Suprapubic skin (tissue), 4 donors: Measurements from ENCODE around the gene PIWIL4. TPM values are rescaled to one million over a fixed set of nuclear protein-coding genes. Genes with fewer than 3 reads are reported as not detected.

Experiments
- DNase-seq, 2 donors: peaks; one replicate each; pipeline ENCODE4 v3.0.0-alpha.2; 2019; ENCODE audit warnings: low spot score in 2 of 2
- H3K27ac ChIP-seq: fragments of 200-600 bp; sonication (generic); one replicate; pipeline ENCODE4 v1.5.1; 2019
- H3K27me3 ChIP-seq: fragments of 200-600 bp; sonication (generic); one replicate; pipeline ENCODE4 v1.5.1; 2019
- H3K36me3 ChIP-seq: fragments of 200-600 bp; sonication (generic); one replicate; pipeline ENCODE4 v1.5.1; 2019
- H3K4me1 ChIP-seq: fragments of 200-600 bp; sonication (generic); one replicate; pipeline ENCODE4 v1.5.1; 2019
- H3K4me3 ChIP-seq: fragments of 200-600 bp; sonication (generic); one replicate; pipeline ENCODE4 v1.5.1; 2019; ENCODE audit warnings: mild to moderate bottlenecking
- H3K9me3 ChIP-seq: fragments of 200-600 bp; sonication (generic); one replicate; pipeline ENCODE4 v1.5.1; 2019
- EP300 ChIP-seq: sonication (generic); formaldehyde crosslinking; IDR thresholded peaks from one replicate; pipeline ENCODE4 v1.6.1; 2017; ENCODE audit warnings: antibody characterized with exemption
- POLR2A ChIP-seq, 2 donors: fragments of 450-650 bp; IDR thresholded peaks; one replicate each; pipeline ENCODE4 v1.6.1; 2017; ENCODE audit warnings: antibody characterized with exemption in 2 of 2, mild to moderate bottlenecking in 2 of 2, moderate library complexity in 2 of 2
- POLR2AphosphoS5 ChIP-seq, 3 donors: sonication (generic); formaldehyde crosslinking; IDR thresholded peaks; one replicate each; pipeline ENCODE4 v1.6.1; 2017; ENCODE audit warnings: antibody characterized with exemption in 3 of 3
- WGBS: methylation state at CpG from one replicate; pipeline ENCODE4 v1.1.5; 2018; 5-methylcytosine and 5-hydroxymethylcytosine counted together
- total RNA-seq, 4 donors: library from RNA; depleted of rRNA; stranded (reverse); fragments of >200 nt; gene quantifications; one replicate each; pipeline ENCODE4 v1.1.0, GENCODE V29; 2016
- TF ChIP-seq, protein P1 (sequence below), 2 donors: fragments of 200-600 bp in 1 of 2; fragments of 450-650 bp in 1 of 2; sonication (generic) in 1 of 2; IDR thresholded peaks; one replicate each; pipeline ENCODE4 v1.5.1; 2016 to 2019; ENCODE audit warnings: antibody characterized with exemption in 2 of 2, mild to moderate bottlenecking in 1 of 2, moderate library complexity in 1 of 2

The PIWIL4 gene
- total RNA-seq, 4 donors from 2014 or later: 0.91 to 2.5 (median 1.8) TPM

- TF ChIP-seq POLR2AphosphoS5 (IDR thresholded peaks at IDR 0.05) (no peak), POLR2A (IDR thresholded peaks at IDR 0.05) (no peak), EP300 (no peak)
- TF ChIP-seq, protein P1, sequence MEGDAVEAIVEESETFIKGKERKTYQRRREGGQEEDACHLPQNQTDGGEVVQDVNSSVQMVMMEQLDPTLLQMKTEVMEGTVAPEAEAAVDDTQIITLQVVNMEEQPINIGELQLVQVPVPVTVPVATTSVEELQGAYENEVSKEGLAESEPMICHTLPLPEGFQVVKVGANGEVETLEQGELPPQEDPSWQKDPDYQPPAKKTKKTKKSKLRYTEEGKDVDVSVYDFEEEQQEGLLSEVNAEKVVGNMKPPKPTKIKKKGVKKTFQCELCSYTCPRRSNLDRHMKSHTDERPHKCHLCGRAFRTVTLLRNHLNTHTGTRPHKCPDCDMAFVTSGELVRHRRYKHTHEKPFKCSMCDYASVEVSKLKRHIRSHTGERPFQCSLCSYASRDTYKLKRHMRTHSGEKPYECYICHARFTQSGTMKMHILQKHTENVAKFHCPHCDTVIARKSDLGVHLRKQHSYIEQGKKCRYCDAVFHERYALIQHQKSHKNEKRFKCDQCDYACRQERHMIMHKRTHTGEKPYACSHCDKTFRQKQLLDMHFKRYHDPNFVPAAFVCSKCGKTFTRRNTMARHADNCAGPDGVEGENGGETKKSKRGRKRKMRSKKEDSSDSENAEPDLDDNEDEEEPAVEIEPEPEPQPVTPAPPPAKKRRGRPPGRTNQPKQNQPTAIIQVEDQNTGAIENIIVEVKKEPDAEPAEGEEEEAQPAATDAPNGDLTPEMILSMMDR (IDR thresholded peaks at IDR 0.05): no peak
- no peaks in the 10 kb centered on the region for H3K27me3 ChIP-seq
- DNase-seq: no peak
- no peaks in the 10 kb centered on the region for H3K36me3 ChIP-seq
- H3K27ac ChIP-seq: no peak overlapping the region
- WGBS: 55% methylated on average over 7 of the region's 7 CpGs
- H3K4me1 ChIP-seq: peaks cover 7% of the 10 kb centered on the region
- H3K4me3 ChIP-seq: no peak overlapping the region
- H3K9me3 ChIP-seq: no peaks in the 10 kb centered on the region
Observed at GRCh38 chr11:94650756-94651155, 83.6 kb downstream of the PIWIL4 start.

GRCh38 chr11:94652735-94653284 lies 85.6 kb downstream of the PIWIL4 start:
- WGBS: 93% methylated on average over 6 of the region's 6 CpGs
- TF ChIP-seq POLR2A (IDR thresholded peaks at IDR 0.05) (no peak), EP300 (no peak), POLR2AphosphoS5 (IDR thresholded peaks at IDR 0.05) (no peak)
- TF ChIP-seq, protein P1 (IDR thresholded peaks at IDR 0.05): no peak
- H3K36me3 ChIP-seq: no peaks in the 10 kb centered on the region
- no peak overlapping the region for H3K27ac ChIP-seq
- no peak overlapping the region for H3K4me3 ChIP-seq
- no peak for DNase-seq
- H3K9me3 ChIP-seq: no peaks in the 10 kb centered on the region
- H3K27me3 ChIP-seq: no peaks in the 10 kb centered on the region
- peaks cover 7% of the 10 kb centered on the region for H3K4me1 ChIP-seq

DNA sequence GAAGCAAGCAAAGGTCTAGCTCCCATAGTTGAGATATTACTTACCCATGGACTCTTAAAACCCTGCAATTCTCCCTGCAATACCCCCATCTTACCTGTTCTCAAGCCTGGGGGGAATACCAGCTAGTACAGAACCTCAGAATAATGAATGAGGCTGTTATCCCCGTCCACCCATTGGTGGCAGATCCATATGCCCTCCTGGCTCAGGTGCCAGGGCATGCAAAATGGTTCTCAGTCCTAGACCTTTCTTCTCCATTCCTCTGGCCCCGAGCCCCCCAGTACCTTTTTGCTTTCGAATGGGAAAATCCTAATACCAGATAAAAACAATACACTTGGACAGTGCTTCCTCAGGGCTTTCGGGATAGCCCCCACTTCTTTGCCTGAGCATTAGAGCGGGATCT lies 86.4 kb downstream of the PIWIL4 start:
- peaks cover 9% of the 10 kb centered on the region for H3K4me1 ChIP-seq
- DNase-seq: no peak
- TF ChIP-seq EP300 (no peak), POLR2AphosphoS5 (IDR thresholded peaks at IDR 0.05) (no peak)
- TF ChIP-seq, protein P1 (IDR thresholded peaks at IDR 0.05): no peak
- H3K4me3 ChIP-seq: no peak overlapping the region
- 94% methylated on average over 5 of the region's 5 CpGs for WGBS
- no peaks in the 10 kb centered on the region for H3K9me3 ChIP-seq
- H3K27me3 ChIP-seq: no peaks in the 10 kb centered on the region
- H3K27ac ChIP-seq: no peak overlapping the region
- H3K36me3 ChIP-seq: no peaks in the 10 kb centered on the region

- TF ChIP-seq POLR2A (IDR thresholded peaks at IDR 0.05) (no peak), POLR2AphosphoS5 (IDR thresholded peaks at IDR 0.05) (no peak), EP300 (no peak)
- TF ChIP-seq, protein P1 (IDR thresholded peaks at IDR 0.05): no peak
- 89% methylated on average over 7 of the region's 7 CpGs for WGBS
- no peak for DNase-seq
- H3K4me3 ChIP-seq: no peak overlapping the region
- peaks cover 14% of the 10 kb centered on the region for H3K4me1 ChIP-seq
- no peaks in the 10 kb centered on the region for H3K9me3 ChIP-seq
- no peaks in the 10 kb centered on the region for H3K27me3 ChIP-seq
- no peaks in the 10 kb centered on the region for H3K36me3 ChIP-seq
- H3K27ac ChIP-seq: no peak overlapping the region
Observed at GRCh38 chr11:94654201-94654600, 87.0 kb downstream of the PIWIL4 start.

DNA sequence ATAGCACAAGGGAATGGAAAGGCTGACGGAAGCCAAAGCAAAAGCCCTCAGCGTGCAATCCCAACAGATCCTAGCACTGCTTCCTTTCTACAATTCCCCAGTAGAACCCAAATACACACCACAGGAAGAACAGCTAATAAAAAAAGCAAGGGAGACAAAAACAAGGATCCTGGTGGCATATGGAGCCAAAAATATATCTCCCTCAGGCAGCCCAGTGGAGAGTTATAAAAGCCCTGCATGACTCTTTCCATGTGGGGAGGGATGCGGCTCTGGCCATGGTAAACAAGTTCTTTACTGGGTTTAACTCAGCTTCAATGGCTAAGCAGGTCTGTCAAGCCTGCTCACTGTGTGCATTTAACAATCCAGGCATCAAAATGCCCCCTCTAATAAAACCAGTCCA lies 88.1 kb downstream of the PIWIL4 start:
- H3K4me1 ChIP-seq: peaks cover 14% of the 10 kb centered on the region
- H3K27ac ChIP-seq: no peak overlapping the region
- no peaks in the 10 kb centered on the region for H3K27me3 ChIP-seq
- no peak for TF ChIP-seq POLR2A (IDR thresholded peaks at IDR 0.05)
- TF ChIP-seq, protein P1 (IDR thresholded peaks at IDR 0.05): no peak
- DNase-seq: no peak
- no peaks in the 10 kb centered on the region for H3K36me3 ChIP-seq
- WGBS: 67% methylated on average over 3 of the region's 3 CpGs
- no peak overlapping the region for H3K4me3 ChIP-seq
- no peaks in the 10 kb centered on the region for H3K9me3 ChIP-seq
